ENCODE data around the gene NPY1R.

NPY1R gene

GRCh38 chr4:163332526-163333406 is at the start of gene NPY1R:
Gene NPY1R (minus strand): TSS chr4:163332596. CDS start chr4:163326554, 6,042 bp downstream.
- DNase-seq, result no peak

- no peak for DNase-seq
These were observed 48.3 kb upstream of the NPY1R start for GRCh38 chr4:163380703-163381102.

GRCh38 chr4:163378661-163379060 is 46.3 kb upstream of the NPY1R start:
- no peak for DNase-seq

GRCh38 chr4:163372029-163372428 is 39.6 kb upstream of the NPY1R start:
- no peak for DNase-seq

GRCh38 chr4:163367651-163368050 is 35.3 kb upstream of the NPY1R start:
- DNase-seq, result no peak

GRCh38 chr4:163356104-163356503 is 23.7 kb upstream of the NPY1R start:
- DNase-seq, result no peak

GRCh38 chr4:163353054-163353453 is 20.7 kb upstream of the NPY1R start:
- no peak for DNase-seq

- no peak for DNase-seq
These were observed 18.3 kb upstream of the NPY1R start for GRCh38 chr4:163350672-163351071.

GRCh38 chr4:163344147-163345125 is 12.0 kb upstream of the NPY1R start:
- DNase-seq, result no peak

GRCh38 chr4:163343604-163344146 is 11.3 kb upstream of the NPY1R start, which contains the start of gene NPY5R:
Gene NPY5R (plus strand): TSS chr4:163343892. CDS start chr4:163350274, 6,382 bp downstream.
- DNase-seq, result no peak

- DNase-seq, result no peak
These were observed 3.0 kb upstream of the NPY1R start for GRCh38 chr4:163335384-163335783.

GRCh38 chr4:163331629-163332376 is 593 bp downstream of the NPY1R start:
- no peak for DNase-seq

GRCh38 chr4:163330916-163331628 is 1.3 kb downstream of the NPY1R start:
- no peak for DNase-seq

- no peak for DNase-seq
These were observed 15.3 kb downstream of the NPY1R start for GRCh38 chr4:163317110-163317509.

GRCh38 chr4:163309466-163309865 is 22.9 kb downstream of the NPY1R start:
- no peak for DNase-seq

GRCh38 chr4:163303069-163303468 is 29.3 kb downstream of the NPY1R start:
- DNase-seq, result no peak

- no peak for DNase-seq
These were observed 32.0 kb downstream of the NPY1R start for GRCh38 chr4:163300445-163300844.

- no peak for DNase-seq
These were observed 37.3 kb downstream of the NPY1R start for GRCh38 chr4:163295138-163295537.

- DNase-seq, result no peak
These were observed 48.1 kb downstream of the NPY1R start for GRCh38 chr4:163284304-163284703.

GRCh38 chr4:163280703-163281519 is 51.5 kb downstream of the NPY1R start:
- DNase-seq, result no peak

- DNase-seq, result no peak
These were observed 52.7 kb downstream of the NPY1R start for GRCh38 chr4:163279713-163280112.

Data from activated CD4-positive, alpha-beta T cell treated with anti-CD3 and anti-CD28 coated beads for 1 hour (primary cell).